ENCODE results near the gene DHRS3. TPM values are rescaled to one million over a fixed set of nuclear protein-coding genes. Genes with fewer than 3 reads are reported as not detected.

Gene DHRS3
- total and polyA plus RNA-seq, 2 of the 13 experiments (the other 11 are each of a cell fraction or from before 2014, with no cell fraction given): 48.5 to 90.5 TPM

DNA sequence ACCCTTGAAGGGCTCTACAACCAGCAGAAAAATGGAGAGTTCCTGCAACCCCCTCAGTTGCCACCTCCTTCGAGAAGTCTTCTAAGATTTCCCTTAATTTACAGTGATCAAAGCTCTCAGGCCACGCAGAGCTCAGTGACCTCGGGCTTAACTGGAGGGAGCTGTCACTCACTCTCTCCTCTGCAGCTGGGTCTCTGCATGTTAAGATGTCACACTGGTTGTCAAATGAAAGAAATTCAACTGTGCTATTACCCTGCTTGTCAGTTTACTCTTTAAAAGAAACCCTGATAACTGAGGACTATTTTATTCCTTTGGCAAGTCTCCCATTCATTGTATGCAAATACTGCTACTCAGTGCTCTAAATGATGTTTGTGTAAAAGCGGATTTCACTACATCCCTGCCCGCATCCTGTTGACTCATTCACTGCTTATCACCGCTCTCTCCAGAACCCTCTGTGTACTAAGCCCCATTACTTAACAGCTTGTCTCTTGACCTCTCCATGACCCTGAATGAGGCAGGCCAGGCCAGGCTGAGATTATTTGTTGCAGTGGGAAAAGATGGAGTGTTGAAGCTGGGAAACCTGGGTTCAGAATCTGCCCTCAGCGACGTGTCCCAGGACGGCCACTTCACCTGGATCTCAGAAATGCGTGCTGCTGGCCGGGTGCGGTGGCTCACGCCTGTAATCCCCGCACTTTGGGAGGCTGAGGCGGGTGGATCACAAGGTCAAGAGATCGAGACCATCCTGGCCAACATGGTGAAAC, 13.7 kb downstream of the DHRS3 start (continued):
- TF ChIP-seq ZNF136 (CRISPR knock-in tag; IDR thresholded peaks at IDR 0.05; ENCODE audit: low read depth): no peak
- no peak for TF ChIP-seq ZSCAN30 (CRISPR knock-in tag; IDR thresholded peaks at IDR 0.05)
- TF ChIP-seq HDAC2 (CRISPR knock-in tag; IDR thresholded peaks at IDR 0.05): peak; percentile 97
- TF ChIP-seq, protein P1, sequence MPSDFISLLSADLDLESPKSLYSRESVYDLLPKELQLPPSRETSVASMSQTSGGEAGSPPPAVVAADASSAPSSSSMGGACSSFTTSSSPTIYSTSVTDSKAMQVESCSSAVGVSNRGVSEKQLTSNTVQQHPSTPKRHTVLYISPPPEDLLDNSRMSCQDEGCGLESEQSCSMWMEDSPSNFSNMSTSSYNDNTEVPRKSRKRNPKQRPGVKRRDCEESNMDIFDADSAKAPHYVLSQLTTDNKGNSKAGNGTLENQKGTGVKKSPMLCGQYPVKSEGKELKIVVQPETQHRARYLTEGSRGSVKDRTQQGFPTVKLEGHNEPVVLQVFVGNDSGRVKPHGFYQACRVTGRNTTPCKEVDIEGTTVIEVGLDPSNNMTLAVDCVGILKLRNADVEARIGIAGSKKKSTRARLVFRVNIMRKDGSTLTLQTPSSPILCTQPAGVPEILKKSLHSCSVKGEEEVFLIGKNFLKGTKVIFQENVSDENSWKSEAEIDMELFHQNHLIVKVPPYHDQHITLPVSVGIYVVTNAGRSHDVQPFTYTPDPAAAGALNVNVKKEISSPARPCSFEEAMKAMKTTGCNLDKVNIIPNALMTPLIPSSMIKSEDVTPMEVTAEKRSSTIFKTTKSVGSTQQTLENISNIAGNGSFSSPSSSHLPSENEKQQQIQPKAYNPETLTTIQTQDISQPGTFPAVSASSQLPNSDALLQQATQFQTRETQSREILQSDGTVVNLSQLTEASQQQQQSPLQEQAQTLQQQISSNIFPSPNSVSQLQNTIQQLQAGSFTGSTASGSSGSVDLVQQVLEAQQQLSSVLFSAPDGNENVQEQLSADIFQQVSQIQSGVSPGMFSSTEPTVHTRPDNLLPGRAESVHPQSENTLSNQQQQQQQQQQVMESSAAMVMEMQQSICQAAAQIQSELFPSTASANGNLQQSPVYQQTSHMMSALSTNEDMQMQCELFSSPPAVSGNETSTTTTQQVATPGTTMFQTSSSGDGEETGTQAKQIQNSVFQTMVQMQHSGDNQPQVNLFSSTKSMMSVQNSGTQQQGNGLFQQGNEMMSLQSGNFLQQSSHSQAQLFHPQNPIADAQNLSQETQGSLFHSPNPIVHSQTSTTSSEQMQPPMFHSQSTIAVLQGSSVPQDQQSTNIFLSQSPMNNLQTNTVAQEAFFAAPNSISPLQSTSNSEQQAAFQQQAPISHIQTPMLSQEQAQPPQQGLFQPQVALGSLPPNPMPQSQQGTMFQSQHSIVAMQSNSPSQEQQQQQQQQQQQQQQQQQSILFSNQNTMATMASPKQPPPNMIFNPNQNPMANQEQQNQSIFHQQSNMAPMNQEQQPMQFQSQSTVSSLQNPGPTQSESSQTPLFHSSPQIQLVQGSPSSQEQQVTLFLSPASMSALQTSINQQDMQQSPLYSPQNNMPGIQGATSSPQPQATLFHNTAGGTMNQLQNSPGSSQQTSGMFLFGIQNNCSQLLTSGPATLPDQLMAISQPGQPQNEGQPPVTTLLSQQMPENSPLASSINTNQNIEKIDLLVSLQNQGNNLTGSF (CRISPR knock-in tag; IDR thresholded peaks at IDR 0.05): no peak
- peak; percentile 59; the same call in 1 of the 2 replicates for TF ChIP-seq SIX1 (CRISPR knock-in tag; IDR thresholded peaks at IDR 0.05; ENCODE audit: borderline replicate concordance)
- peak; percentile 68 for TF ChIP-seq PHF21A (CRISPR knock-in tag; IDR thresholded peaks at IDR 0.05)
- TF ChIP-seq MTA3 (CRISPR knock-in tag; IDR thresholded peaks at IDR 0.05): no peak
- no peak for TF ChIP-seq MAFF (IDR thresholded peaks at IDR 0.05; ENCODE audit: low read depth, low read length)
- TF ChIP-seq FOXP1 (IDR thresholded peaks at IDR 0.05): peak; percentile 83
- TF ChIP-seq FOXP1 (CRISPR knock-in tag; IDR thresholded peaks at IDR 0.05): peak; percentile 99
- TF ChIP-seq ZNF350 (CRISPR knock-in tag; IDR thresholded peaks at IDR 0.05; ENCODE audit: borderline replicate concordance, low read depth): peak; percentile 53; the same call in 1 of the 2 replicates
- TF ChIP-seq ZNF567 (CRISPR knock-in tag; IDR thresholded peaks at IDR 0.05; ENCODE audit: borderline replicate concordance): no peak
- TF ChIP-seq BORCS8-MEF2B (CRISPR knock-in tag; IDR thresholded peaks at IDR 0.05): no peak
- TF ChIP-seq, protein P2, sequence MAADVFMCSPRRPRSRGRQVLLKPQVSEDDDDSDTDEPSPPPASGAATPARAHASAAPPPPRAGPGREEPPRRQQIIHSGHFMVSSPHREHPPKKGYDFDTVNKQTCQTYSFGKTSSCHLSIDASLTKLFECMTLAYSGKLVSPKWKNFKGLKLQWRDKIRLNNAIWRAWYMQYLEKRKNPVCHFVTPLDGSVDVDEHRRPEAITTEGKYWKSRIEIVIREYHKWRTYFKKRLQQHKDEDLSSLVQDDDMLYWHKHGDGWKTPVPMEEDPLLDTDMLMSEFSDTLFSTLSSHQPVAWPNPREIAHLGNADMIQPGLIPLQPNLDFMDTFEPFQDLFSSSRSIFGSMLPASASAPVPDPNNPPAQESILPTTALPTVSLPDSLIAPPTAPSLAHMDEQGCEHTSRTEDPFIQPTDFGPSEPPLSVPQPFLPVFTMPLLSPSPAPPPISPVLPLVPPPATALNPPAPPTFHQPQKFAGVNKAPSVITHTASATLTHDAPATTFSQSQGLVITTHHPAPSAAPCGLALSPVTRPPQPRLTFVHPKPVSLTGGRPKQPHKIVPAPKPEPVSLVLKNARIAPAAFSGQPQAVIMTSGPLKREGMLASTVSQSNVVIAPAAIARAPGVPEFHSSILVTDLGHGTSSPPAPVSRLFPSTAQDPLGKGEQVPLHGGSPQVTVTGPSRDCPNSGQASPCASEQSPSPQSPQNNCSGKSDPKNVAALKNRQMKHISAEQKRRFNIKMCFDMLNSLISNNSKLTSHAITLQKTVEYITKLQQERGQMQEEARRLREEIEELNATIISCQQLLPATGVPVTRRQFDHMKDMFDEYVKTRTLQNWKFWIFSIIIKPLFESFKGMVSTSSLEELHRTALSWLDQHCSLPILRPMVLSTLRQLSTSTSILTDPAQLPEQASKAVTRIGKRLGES (CRISPR knock-in tag; IDR thresholded peaks at IDR 0.05; ENCODE audit: borderline replicate concordance): no peak
- peak; percentile 97 for TF ChIP-seq GFI1 (CRISPR knock-in tag; IDR thresholded peaks at IDR 0.05; ENCODE audit: borderline replicate concordance)
- TF ChIP-seq ZNF382 (CRISPR knock-in tag; IDR thresholded peaks at IDR 0.05; ENCODE audit: borderline replicate concordance): no peak
- TF ChIP-seq, protein P3, sequence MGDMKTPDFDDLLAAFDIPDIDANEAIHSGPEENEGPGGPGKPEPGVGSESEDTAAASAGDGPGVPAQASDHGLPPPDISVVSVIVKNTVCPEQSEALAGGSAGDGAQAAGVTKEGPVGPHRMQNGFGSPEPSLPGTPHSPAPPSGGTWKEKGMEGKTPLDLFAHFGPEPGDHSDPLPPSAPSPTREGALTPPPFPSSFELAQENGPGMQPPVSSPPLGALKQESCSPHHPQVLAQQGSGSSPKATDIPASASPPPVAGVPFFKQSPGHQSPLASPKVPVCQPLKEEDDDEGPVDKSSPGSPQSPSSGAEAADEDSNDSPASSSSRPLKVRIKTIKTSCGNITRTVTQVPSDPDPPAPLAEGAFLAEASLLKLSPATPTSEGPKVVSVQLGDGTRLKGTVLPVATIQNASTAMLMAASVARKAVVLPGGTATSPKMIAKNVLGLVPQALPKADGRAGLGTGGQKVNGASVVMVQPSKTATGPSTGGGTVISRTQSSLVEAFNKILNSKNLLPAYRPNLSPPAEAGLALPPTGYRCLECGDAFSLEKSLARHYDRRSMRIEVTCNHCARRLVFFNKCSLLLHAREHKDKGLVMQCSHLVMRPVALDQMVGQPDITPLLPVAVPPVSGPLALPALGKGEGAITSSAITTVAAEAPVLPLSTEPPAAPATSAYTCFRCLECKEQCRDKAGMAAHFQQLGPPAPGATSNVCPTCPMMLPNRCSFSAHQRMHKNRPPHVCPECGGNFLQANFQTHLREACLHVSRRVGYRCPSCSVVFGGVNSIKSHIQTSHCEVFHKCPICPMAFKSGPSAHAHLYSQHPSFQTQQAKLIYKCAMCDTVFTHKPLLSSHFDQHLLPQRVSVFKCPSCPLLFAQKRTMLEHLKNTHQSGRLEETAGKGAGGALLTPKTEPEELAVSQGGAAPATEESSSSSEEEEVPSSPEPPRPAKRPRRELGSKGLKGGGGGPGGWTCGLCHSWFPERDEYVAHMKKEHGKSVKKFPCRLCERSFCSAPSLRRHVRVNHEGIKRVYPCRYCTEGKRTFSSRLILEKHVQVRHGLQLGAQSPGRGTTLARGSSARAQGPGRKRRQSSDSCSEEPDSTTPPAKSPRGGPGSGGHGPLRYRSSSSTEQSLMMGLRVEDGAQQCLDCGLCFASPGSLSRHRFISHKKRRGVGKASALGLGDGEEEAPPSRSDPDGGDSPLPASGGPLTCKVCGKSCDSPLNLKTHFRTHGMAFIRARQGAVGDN (CRISPR knock-in tag; IDR thresholded peaks at IDR 0.05): peak; percentile 79
- no peak for TF ChIP-seq ZNF143 (CRISPR knock-in tag; IDR thresholded peaks at IDR 0.05)
